HG02981 (cell line): Measurements from ENCODE around the gene GPR152.
"Not testable (repeated sequence)": the region's sequence is repeated elsewhere in the genome, so short reads cannot be mapped to it uniquely, and the experiment has no call there.

Source experiments
- ATAC-seq: cut with Tn5 transposase; IDR thresholded peaks from one replicate; pipeline ENCODE4 v1.9.1; 2021; ENCODE audit warnings: mild to moderate bottlenecking, moderate library complexity; ENCODE audit not compliant: unreplicated experiment

GPR152 gene

GRCh38 chr11:67412495-67413179 is 39.9 kb downstream of the GPR152 start:
- no peak for ATAC-seq

GRCh38 chr11:67411785-67412152 is 40.8 kb downstream of the GPR152 start:
- no peak for ATAC-seq

- ATAC-seq, result no peak
These were observed 41.3 kb downstream of the GPR152 start for GRCh38 chr11:67410984-67411784.

GRCh38 chr11:67410369-67410831 is 42.1 kb downstream of the GPR152 start:
- no peak for ATAC-seq

GRCh38 chr11:67409781-67410368 is 42.7 kb downstream of the GPR152 start:
- no peak for ATAC-seq

- ATAC-seq, result peak; percentile 46
These were observed 43.3 kb downstream of the GPR152 start for GRCh38 chr11:67409261-67409666.

- no peak for ATAC-seq
These were observed 43.9 kb downstream of the GPR152 start for GRCh38 chr11:67408437-67409200.

- ATAC-seq, result no peak
These were observed 44.8 kb downstream of the GPR152 start for GRCh38 chr11:67407688-67408163.

GRCh38 chr11:67406969-67407687 is 45.4 kb downstream of the GPR152 start:
- ATAC-seq, result no peak

GRCh38 chr11:67406420-67406968 is 46.0 kb downstream of the GPR152 start:
- ATAC-seq, result no peak

- no peak for ATAC-seq
These were observed 46.7 kb downstream of the GPR152 start for GRCh38 chr11:67405688-67406339.

- no peak for ATAC-seq
These were observed 47.3 kb downstream of the GPR152 start for GRCh38 chr11:67405196-67405567.

GRCh38 chr11:67404515-67405195 is 47.9 kb downstream of the GPR152 start:
- no peak for ATAC-seq

GRCh38 chr11:67403085-67403484 is 49.4 kb downstream of the GPR152 start:
- not testable (repeated sequence) for ATAC-seq

GRCh38 chr11:67402192-67402839 is 50.2 kb downstream of the GPR152 start:
- ATAC-seq, result not testable (repeated sequence)

- peak; percentile 67 for ATAC-seq
These were observed 50.9 kb downstream of the GPR152 start, which contains the start of gene PPP1CA for GRCh38 chr11:67401495-67402191. TSS of gene PPP1CA (minus strand) at chr11:67401858. CDS start at chr11:67401782, 76 bp downstream.
